Superior temporal gyrus (tissue), 1 donor: ENCODE measurements around the gene LAMTOR5.
"Not testable (repeated sequence)": the region's sequence is repeated elsewhere in the genome, so short reads cannot be mapped to it uniquely, and the experiment has no call there.

Experiments used
- DNase-seq: peaks from one replicate; pipeline ENCODE4 v3.0.0-alpha.2; 2016; ENCODE audit errors: extremely low spot score

The LAMTOR5 gene

DNA sequence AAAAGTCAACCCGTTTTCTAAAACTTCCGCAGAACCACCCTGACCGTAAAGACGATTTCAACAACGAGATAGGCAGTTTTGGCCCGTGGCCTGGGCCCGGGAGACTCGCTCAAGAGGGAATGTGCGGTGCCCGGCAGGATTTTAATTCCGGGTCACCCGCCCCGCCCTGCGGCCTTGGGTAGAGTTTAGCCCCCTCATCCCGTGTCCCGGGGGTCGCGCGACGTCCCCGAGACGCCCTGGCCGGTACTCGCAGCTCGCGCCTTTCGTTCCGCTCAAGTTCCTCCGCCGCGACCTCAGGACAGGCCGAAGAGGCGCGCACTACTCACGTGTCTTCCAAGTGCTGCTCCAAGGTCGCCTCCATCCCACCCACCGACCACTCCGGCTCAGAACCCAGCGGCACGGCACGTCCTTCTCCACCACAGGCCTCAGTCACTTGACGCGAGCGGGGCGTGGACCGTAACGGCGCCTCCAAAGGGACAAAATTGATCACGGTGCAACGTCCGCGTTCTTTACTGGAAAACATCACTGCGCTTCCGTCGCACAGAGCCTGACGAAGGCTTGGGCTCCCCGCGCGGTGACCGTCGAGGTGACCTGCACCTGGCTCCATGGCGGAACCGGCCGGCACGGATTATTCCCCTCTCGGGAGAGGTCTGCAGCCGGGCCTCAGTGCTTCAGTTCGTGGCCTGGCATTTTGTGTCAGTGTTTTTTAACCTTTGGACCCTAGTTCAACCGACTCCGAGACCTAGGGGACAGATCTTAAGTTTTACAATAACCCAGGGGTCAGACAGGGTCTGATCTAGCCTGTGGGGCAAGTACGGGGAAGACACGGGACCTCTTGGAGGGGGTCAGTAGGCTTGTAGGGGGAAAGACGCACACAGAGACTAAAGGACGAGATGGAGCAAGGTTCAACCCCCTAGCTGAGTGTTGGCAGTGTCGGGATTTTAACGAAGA, at the start of gene LAMTOR5:
Gene LAMTOR5, minus strand, starts transcription at position 435 of the 951 bp plus-strand sequence. Its CDS starts 74 bp downstream, at position 361.
- DNase-seq = peak; percentile 97

- no peak for DNase-seq
Measured at GRCh38 chr1:110457206-110457605, 49.7 kb upstream of the LAMTOR5 start.

GRCh38 chr1:110455151-110455550, 47.7 kb upstream of the LAMTOR5 start:
- DNase-seq = no peak

- DNase-seq = no peak
Measured at GRCh38 chr1:110454328-110454727, 46.8 kb upstream of the LAMTOR5 start.

DNA sequence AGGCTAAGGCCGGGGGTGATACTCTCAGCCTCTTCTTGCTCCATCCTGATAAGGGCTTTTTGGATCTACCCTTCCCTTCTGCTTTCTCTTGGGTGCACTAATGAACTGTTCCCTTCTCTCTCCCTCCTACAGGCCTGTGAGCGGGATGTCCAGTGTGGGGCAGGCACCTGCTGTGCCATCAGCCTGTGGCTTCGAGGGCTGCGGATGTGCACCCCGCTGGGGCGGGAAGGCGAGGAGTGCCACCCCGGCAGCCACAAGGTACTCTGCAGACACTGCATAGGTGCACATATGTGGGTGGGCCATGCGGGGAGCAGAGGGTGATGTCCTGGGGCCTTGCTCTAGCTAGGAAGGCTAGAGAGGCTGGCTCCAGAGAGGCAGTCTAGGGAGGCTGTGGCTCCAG, 46.3 kb upstream of the LAMTOR5 start:
- no peak for DNase-seq

- DNase-seq = no peak
Measured at GRCh38 chr1:110452330-110452729, 44.8 kb upstream of the LAMTOR5 start.

DNA sequence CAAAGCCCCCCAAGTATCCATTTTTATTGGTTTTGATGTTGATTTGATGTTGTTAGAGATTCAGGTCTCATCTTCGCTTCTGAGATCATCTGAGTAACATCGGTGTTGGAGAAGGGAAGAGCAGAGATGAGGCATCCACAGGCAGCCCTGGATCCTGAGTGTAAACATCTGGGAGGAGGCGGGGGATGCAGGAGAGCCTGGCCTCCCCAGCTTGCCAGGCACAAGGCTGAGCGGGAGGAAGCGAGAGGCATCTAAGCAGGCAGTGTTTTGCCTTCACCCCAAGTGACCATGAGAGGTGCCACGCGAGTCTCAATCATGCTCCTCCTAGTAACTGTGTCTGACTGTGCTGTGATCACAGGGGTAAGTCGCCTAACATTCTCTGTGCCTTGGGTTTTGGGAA, 43.4 kb upstream of the LAMTOR5 start, which contains the start of gene PROK1:
Gene PROK1, plus strand, starts transcription at position 221 of the 400 bp plus-strand sequence. Its CDS starts 68 bp downstream, at position 289.
- no peak for DNase-seq

GRCh38 chr1:110449661-110450651, 42.5 kb upstream of the LAMTOR5 start:
- DNase-seq = no peak

GRCh38 chr1:110444561-110444960, 37.1 kb upstream of the LAMTOR5 start:
- DNase-seq = no peak

GRCh38 chr1:110443451-110443850, 36.0 kb upstream of the LAMTOR5 start:
- no peak for DNase-seq

- no peak for DNase-seq
Measured at GRCh38 chr1:110441888-110442287, 34.4 kb upstream of the LAMTOR5 start.

- DNase-seq = no peak
Measured at GRCh38 chr1:110440877-110441276, 33.4 kb upstream of the LAMTOR5 start.

DNA sequence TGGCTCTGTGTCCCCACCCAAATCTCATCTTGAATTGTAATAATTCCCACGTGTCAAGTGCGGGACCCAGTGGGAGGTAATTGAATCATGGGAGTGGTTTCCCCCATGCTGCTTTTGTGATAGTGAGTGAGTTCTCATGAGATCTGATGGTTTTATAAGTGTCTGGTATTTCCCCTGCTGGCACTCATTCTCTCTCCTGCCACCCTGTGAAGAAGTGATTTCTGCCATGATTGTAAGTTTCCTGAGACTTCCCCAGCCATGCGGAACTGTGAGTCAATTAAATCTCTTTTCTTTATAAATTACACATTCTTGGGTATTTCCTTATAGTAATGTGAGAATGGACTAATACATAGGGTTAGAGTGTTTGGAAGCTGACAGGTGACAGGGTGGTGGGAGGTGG, 32.4 kb upstream of the LAMTOR5 start:
- DNase-seq = not testable (repeated sequence)

GRCh38 chr1:110438893-110439292, 31.4 kb upstream of the LAMTOR5 start:
- no peak for DNase-seq

GRCh38 chr1:110437645-110438299, 30.3 kb upstream of the LAMTOR5 start:
- DNase-seq = not testable (repeated sequence)

DNA sequence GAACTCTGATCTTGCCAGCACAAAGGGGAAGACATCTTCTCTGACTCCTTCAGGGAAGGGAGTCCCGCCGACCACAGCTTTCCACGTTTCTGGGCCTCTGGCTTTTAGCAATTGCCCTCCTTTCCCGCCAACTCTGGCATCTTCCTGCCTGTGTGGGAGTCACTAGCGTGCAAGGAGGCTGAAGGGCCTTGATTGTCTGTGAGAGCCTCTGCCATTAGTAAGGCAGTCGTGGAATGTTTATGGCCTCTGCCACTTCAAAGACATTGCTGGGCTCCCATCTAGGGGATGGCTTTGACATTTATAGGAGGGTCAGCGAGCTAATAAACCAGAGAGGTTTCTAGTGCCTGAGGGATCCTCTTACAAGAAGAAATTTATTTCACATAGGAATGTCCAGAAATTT, 29.1 kb upstream of the LAMTOR5 start:
- no peak for DNase-seq

DNA sequence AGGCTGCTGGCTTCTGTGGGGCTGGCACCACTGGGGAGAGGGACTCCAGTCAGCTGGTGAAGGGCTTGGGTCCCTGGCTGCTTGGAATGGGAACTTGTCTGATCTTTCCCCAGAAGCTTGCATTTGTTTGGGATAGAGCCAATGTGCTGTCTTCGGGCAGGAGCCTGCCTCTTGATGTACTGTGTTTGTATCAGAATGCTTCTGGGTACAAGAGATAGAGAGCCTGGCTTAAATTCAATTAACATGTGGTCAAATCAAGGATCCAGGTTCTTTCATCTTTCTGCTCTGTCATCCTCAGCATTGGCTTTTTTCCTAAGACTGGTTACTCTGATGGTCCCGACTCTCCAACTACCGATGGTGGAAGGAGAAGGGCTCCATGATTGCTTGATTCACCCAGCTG, 27.5 kb upstream of the LAMTOR5 start:
- no peak for DNase-seq

- DNase-seq = no peak
Measured at GRCh38 chr1:110433803-110434202, 26.3 kb upstream of the LAMTOR5 start.

- DNase-seq = no peak
Measured at GRCh38 chr1:110433213-110433612, 25.7 kb upstream of the LAMTOR5 start.

GRCh38 chr1:110430901-110431300, 23.4 kb upstream of the LAMTOR5 start:
- no peak for DNase-seq

- DNase-seq = no peak
Measured at GRCh38 chr1:110430366-110430765, 22.9 kb upstream of the LAMTOR5 start.

DNA sequence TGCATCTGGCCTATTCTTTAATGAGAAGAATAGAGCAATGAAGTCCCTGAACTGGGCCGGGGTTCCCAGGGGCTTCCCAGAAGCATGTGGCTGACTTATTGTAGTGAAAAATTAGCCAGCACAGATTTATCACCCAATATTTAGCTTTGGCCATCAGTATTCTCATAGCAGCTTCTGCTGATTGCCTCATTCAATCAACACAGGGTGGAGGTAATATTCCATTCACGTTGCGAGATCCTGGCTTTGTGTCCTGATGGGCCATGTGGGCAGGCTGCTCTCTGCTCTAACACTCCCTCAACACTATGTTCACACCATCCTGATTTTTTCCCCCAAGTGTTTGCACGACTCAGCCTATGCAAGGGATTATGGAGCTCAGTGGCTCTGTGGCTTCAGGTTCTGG, 21.5 kb upstream of the LAMTOR5 start:
- DNase-seq = no peak
